WTC11 (cell line): ENCODE measurements around the gene MRTFA. TPM values are rescaled to one million over a fixed set of nuclear protein-coding genes. Genes with fewer than 3 reads are reported as not detected.

Experiments
- ATAC-seq: fragments of 200-7000 bp; cut with Tn5 transposase; 2 replicates; pipeline ENCODE4 v1.10.0; 2021; ENCODE audit warnings: mild to moderate bottlenecking, moderate library complexity
- CTCF ChIA-PET: fragments of 300-600 bp; sonication (Branson Sonifier 250); formaldehyde crosslinking; loops from one replicate; lab custom pipeline; 2021; ENCODE audit warnings: antibody characterized with exemption; lab: Charles Lee
- POLR2A ChIA-PET: fragments of 350-600 bp; sonication (Branson Sonifier 250); formaldehyde crosslinking; loops from one replicate; lab custom pipeline; 2021; ENCODE audit warnings: antibody characterized with exemption; lab: Charles Lee
- DNase-seq: peaks from one replicate; pipeline ENCODE4 v3.0.0; 2021; ENCODE audit warnings: low spot score
- H3K27ac Mint-ChIP-seq: 2 replicates; pipeline ENCODE4 v1.8.0; 2021; ENCODE audit warnings: mixed read lengths
- H3K27me3 Mint-ChIP-seq: 2 replicates; pipeline ENCODE4 v1.8.0; 2021; ENCODE audit warnings: low read depth, mild to moderate bottlenecking, moderate library complexity, mixed read lengths
- H3K36me3 Mint-ChIP-seq: 2 replicates; pipeline ENCODE4 v1.8.0; 2021; ENCODE audit warnings: mixed read lengths
- H3K4me1 Mint-ChIP-seq: 2 replicates; pipeline ENCODE4 v1.8.0; 2022; ENCODE audit warnings: mixed read lengths
- H3K4me3 Mint-ChIP-seq: 2 replicates; pipeline ENCODE4 v1.8.0; 2021; ENCODE audit warnings: mild to moderate bottlenecking, moderate library complexity, mixed read lengths
- H3K9me3 Mint-ChIP-seq: 2 replicates; pipeline ENCODE4 v1.8.0; 2021; ENCODE audit warnings: mixed read lengths
- CBFB ChIP-seq: sonication (generic); formaldehyde crosslinking; IDR thresholded peaks from 2 replicates; pipeline ENCODE4 v1.8.1; 2022; ENCODE audit warnings: mild to moderate bottlenecking, low read depth, missing genetic modification reagents
- CREM ChIP-seq: sonication (generic); formaldehyde crosslinking; IDR thresholded peaks from 2 replicates; pipeline ENCODE4 v1.8.1; 2022; ENCODE audit warnings: mild to moderate bottlenecking, missing genetic modification reagents, moderate library complexity
- FOXP1 ChIP-seq: sonication (generic); formaldehyde crosslinking; IDR thresholded peaks from 2 replicates; pipeline ENCODE4 v1.8.0; 2022; ENCODE audit warnings: missing genetic modification reagents, mild to moderate bottlenecking, moderate library complexity, borderline replicate concordance
- GTF2I ChIP-seq: fragments of 250-450 bp; sonication (Bioruptor Pico); conservative IDR thresholded peaks from 2 replicates; pipeline ENCODE4 v1.4.0; 2021; ENCODE audit warnings: mild to moderate bottlenecking
- HMGA2 ChIP-seq: fragments of 250-450 bp; sonication (Bioruptor Pico); IDR thresholded peaks from 2 replicates; pipeline ENCODE4 v1.4.0; 2021; ENCODE audit warnings: mild to moderate bottlenecking, moderate library complexity
- IRF2 ChIP-seq: sonication (generic); formaldehyde crosslinking; IDR thresholded peaks from 2 replicates; pipeline ENCODE4 v1.8.0; 2022; ENCODE audit warnings: low read depth, missing genetic modification reagents, borderline replicate concordance
- MYBL2 ChIP-seq: sonication (generic); formaldehyde crosslinking; IDR thresholded peaks from 2 replicates; pipeline ENCODE4 v1.8.1; 2023; ENCODE audit warnings: mild to moderate bottlenecking, moderate library complexity, missing genetic modification reagents
- NR1H2 ChIP-seq: sonication (generic); formaldehyde crosslinking; IDR thresholded peaks from 2 replicates; pipeline ENCODE4 v1.9.0; 2021; ENCODE audit warnings: mild to moderate bottlenecking, moderate library complexity, missing genetic modification reagents
- ZNF121 ChIP-seq: sonication (generic); formaldehyde crosslinking; IDR thresholded peaks from 2 replicates; pipeline ENCODE4 v1.8.0; 2023; ENCODE audit warnings: missing genetic modification reagents
- ZNF219 ChIP-seq: sonication (generic); formaldehyde crosslinking; IDR thresholded peaks from 2 replicates; pipeline ENCODE4 v1.8.0; 2023; ENCODE audit warnings: missing genetic modification reagents, mild to moderate bottlenecking, borderline replicate concordance
- ZNF317 ChIP-seq: sonication (generic); formaldehyde crosslinking; IDR thresholded peaks from 2 replicates; pipeline ENCODE4 v1.8.1; 2023; ENCODE audit warnings: low read depth, mild to moderate bottlenecking, moderate library complexity, missing genetic modification reagents, borderline replicate concordance
- total RNA-seq: library from RNA; stranded (reverse); gene quantifications from 3 replicates; pipeline ENCODE4 v1.2.3, GENCODE V29; 2021
- TF ChIP-seq, protein P1 (sequence below): sonication (generic); formaldehyde crosslinking; IDR thresholded peaks from 2 replicates; pipeline ENCODE4 v1.8.1; 2023; ENCODE audit warnings: mild to moderate bottlenecking, moderate library complexity, missing genetic modification reagents
- TF ChIP-seq, protein P2 (sequence below): fragments of 250-450 bp; sonication (Bioruptor Pico); conservative IDR thresholded peaks from 2 replicates; pipeline ENCODE4 v1.9.0; 2021; ENCODE audit warnings: mild to moderate bottlenecking
- TF ChIP-seq, protein P3 (sequence below): sonication (generic); formaldehyde crosslinking; IDR thresholded peaks from 2 replicates; pipeline ENCODE4 v1.8.0; 2022; ENCODE audit warnings: mild to moderate bottlenecking, missing genetic modification reagents
- TF ChIP-seq, protein P4 (sequence below): sonication (generic); formaldehyde crosslinking; IDR thresholded peaks from 2 replicates; pipeline ENCODE4 v1.8.1; 2023; ENCODE audit warnings: mild to moderate bottlenecking, missing genetic modification reagents, borderline replicate concordance
- TF ChIP-seq, protein P5 (sequence below): fragments of 200-600 bp; IDR thresholded peaks from 2 replicates; pipeline ENCODE4 v1.8.0; 2022; ENCODE audit warnings: antibody characterized with exemption
- TF ChIP-seq, protein P6 (sequence below): sonication (generic); formaldehyde crosslinking; IDR thresholded peaks from 2 replicates; pipeline ENCODE4 v1.8.0; 2022; ENCODE audit warnings: missing genetic modification reagents
- TF ChIP-seq, protein P7 (sequence below): fragments of 250-450 bp; sonication (Bioruptor Pico); IDR thresholded peaks from 2 replicates; pipeline ENCODE4 v2.1.2; 2022; ENCODE audit warnings: mild to moderate bottlenecking, moderate library complexity

The MRTFA gene
- total RNA-seq, 1 experiment from 2014 or later: 48.4 TPM

DNA sequence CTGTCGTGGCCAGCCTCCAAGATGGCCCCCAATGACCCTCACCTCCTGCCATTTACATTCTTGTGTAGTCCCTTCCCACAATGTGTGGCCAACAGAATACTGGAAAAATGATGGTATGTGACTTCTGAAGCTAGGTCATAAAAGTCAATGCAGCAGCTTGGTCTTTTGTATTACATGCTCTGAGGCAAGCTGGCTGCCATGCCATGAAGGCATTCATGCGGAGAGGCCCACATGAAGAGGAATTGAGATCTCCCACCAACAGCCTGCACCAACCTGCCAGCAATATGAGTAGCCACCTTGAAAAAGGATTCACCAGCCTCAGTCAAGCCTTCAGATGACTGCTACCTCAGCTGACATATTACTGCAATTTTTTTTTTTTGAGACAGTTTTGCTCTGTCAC lies 4.6 kb downstream of the MRTFA start:
- no peaks in the 10 kb centered on the region for H3K27me3 Mint-ChIP-seq
- ChIA-PET POLR2A (interaction anchor here (1.0 kb wide), 1 partner anchor 102 kb away, joined by 4 read pairs; no protein-coding TSS in a partner anchor), CTCF (interaction anchor here (0.6 kb wide), 1 partner anchor 125 kb away, joined by 3 read pairs; no protein-coding TSS in a partner anchor)
- no peaks in the 10 kb centered on the region for H3K9me3 Mint-ChIP-seq
- H3K36me3 Mint-ChIP-seq: no peaks in the 10 kb centered on the region
- H3K4me3 Mint-ChIP-seq: no peak overlapping the region
- DNase-seq: no peak
- H3K4me1 Mint-ChIP-seq: peaks cover 33% of the 10 kb centered on the region
- H3K27ac Mint-ChIP-seq: peak overlapping the region; percentile 22; the same call in 1 of the 2 replicates
- ATAC-seq: no peak
- TF ChIP-seq, protein P1, sequence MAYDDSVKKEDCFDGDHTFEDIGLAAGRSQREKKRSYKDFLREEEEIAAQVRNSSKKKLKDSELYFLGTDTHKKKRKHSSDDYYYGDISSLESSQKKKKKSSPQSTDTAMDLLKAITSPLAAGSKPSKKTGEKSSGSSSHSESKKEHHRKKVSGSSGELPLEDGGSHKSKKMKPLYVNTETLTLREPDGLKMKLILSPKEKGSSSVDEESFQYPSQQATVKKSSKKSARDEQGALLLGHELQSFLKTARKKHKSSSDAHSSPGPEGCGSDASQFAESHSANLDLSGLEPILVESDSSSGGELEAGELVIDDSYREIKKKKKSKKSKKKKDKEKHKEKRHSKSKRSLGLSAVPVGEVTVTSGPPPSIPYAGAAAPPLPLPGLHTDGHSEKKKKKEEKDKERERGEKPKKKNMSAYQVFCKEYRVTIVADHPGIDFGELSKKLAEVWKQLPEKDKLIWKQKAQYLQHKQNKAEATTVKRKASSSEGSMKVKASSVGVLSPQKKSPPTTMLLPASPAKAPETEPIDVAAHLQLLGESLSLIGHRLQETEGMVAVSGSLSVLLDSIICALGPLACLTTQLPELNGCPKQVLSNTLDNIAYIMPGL (CRISPR knock-in tag): no peak
- TF ChIP-seq ZNF317: no peak
- TF ChIP-seq, protein P2, sequence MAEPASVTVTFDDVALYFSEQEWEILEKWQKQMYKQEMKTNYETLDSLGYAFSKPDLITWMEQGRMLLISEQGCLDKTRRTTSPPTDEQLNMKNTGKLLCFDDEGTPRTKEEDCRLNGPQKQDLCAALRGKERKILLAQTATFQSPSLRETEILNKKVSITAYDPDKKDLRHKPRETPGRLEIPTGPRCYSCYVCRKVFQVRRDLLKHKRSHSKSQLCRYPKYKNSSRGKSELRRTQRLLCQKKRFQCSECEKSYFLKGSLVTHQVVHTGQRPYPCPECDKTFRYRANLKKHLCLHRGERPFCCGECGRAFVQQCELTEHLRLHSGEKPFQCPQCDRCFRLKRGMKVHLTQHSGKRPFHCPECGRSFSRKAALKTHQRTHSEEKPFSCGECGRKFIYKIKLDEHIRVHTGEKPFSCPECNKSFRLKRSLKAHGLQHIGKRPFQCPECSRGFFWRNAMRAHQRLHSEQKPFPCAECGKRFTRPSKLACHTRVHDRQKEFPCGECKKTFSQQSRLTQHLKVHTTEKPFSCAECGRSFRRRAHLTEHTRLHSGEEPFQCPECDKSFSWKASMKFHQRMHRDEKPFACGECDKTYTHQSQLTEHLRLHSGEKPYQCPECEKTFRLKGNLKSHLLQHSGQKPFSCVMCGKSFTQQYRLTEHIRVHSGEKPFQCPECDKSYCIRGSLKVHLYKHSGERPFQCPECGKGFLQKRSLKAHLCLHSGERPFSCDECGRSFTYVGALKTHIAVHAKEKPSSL (CRISPR knock-in tag): no peak
- TF ChIP-seq ZNF219 (CRISPR knock-in tag): no peak
- TF ChIP-seq, protein P3, sequence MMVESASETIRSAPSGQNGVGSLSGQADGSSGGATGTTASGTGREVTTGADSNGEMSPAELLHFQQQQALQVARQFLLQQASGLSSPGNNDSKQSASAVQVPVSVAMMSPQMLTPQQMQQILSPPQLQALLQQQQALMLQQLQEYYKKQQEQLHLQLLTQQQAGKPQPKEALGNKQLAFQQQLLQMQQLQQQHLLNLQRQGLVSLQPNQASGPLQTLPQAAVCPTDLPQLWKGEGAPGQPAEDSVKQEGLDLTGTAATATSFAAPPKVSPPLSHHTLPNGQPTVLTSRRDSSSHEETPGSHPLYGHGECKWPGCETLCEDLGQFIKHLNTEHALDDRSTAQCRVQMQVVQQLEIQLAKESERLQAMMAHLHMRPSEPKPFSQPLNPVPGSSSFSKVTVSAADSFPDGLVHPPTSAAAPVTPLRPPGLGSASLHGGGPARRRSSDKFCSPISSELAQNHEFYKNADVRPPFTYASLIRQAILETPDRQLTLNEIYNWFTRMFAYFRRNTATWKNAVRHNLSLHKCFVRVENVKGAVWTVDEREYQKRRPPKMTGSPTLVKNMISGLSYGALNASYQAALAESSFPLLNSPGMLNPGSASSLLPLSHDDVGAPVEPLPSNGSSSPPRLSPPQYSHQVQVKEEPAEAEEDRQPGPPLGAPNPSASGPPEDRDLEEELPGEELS: no peak
- TF ChIP-seq HMGA2: no peak
- no peak for TF ChIP-seq FOXP1 (CRISPR knock-in tag)
- no peak for TF ChIP-seq GTF2I (CRISPR knock-in tag)
- no peak for TF ChIP-seq CREM (CRISPR knock-in tag)
- TF ChIP-seq, protein P4, sequence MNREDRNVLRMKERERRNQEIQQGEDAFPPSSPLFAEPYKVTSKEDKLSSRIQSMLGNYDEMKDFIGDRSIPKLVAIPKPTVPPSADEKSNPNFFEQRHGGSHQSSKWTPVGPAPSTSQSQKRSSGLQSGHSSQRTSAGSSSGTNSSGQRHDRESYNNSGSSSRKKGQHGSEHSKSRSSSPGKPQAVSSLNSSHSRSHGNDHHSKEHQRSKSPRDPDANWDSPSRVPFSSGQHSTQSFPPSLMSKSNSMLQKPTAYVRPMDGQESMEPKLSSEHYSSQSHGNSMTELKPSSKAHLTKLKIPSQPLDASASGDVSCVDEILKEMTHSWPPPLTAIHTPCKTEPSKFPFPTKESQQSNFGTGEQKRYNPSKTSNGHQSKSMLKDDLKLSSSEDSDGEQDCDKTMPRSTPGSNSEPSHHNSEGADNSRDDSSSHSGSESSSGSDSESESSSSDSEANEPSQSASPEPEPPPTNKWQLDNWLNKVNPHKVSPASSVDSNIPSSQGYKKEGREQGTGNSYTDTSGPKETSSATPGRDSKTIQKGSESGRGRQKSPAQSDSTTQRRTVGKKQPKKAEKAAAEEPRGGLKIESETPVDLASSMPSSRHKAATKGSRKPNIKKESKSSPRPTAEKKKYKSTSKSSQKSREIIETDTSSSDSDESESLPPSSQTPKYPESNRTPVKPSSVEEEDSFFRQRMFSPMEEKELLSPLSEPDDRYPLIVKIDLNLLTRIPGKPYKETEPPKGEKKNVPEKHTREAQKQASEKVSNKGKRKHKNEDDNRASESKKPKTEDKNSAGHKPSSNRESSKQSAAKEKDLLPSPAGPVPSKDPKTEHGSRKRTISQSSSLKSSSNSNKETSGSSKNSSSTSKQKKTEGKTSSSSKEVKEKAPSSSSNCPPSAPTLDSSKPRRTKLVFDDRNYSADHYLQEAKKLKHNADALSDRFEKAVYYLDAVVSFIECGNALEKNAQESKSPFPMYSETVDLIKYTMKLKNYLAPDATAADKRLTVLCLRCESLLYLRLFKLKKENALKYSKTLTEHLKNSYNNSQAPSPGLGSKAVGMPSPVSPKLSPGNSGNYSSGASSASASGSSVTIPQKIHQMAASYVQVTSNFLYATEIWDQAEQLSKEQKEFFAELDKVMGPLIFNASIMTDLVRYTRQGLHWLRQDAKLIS: no peak
- TF ChIP-seq CBFB: no peak
- no peak for TF ChIP-seq MYBL2
- no peak for TF ChIP-seq NR1H2 (CRISPR knock-in tag)
- no peak for TF ChIP-seq ZNF121
- TF ChIP-seq, protein P5, sequence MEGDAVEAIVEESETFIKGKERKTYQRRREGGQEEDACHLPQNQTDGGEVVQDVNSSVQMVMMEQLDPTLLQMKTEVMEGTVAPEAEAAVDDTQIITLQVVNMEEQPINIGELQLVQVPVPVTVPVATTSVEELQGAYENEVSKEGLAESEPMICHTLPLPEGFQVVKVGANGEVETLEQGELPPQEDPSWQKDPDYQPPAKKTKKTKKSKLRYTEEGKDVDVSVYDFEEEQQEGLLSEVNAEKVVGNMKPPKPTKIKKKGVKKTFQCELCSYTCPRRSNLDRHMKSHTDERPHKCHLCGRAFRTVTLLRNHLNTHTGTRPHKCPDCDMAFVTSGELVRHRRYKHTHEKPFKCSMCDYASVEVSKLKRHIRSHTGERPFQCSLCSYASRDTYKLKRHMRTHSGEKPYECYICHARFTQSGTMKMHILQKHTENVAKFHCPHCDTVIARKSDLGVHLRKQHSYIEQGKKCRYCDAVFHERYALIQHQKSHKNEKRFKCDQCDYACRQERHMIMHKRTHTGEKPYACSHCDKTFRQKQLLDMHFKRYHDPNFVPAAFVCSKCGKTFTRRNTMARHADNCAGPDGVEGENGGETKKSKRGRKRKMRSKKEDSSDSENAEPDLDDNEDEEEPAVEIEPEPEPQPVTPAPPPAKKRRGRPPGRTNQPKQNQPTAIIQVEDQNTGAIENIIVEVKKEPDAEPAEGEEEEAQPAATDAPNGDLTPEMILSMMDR: no peak
- TF ChIP-seq IRF2: no peak
- TF ChIP-seq, protein P6, sequence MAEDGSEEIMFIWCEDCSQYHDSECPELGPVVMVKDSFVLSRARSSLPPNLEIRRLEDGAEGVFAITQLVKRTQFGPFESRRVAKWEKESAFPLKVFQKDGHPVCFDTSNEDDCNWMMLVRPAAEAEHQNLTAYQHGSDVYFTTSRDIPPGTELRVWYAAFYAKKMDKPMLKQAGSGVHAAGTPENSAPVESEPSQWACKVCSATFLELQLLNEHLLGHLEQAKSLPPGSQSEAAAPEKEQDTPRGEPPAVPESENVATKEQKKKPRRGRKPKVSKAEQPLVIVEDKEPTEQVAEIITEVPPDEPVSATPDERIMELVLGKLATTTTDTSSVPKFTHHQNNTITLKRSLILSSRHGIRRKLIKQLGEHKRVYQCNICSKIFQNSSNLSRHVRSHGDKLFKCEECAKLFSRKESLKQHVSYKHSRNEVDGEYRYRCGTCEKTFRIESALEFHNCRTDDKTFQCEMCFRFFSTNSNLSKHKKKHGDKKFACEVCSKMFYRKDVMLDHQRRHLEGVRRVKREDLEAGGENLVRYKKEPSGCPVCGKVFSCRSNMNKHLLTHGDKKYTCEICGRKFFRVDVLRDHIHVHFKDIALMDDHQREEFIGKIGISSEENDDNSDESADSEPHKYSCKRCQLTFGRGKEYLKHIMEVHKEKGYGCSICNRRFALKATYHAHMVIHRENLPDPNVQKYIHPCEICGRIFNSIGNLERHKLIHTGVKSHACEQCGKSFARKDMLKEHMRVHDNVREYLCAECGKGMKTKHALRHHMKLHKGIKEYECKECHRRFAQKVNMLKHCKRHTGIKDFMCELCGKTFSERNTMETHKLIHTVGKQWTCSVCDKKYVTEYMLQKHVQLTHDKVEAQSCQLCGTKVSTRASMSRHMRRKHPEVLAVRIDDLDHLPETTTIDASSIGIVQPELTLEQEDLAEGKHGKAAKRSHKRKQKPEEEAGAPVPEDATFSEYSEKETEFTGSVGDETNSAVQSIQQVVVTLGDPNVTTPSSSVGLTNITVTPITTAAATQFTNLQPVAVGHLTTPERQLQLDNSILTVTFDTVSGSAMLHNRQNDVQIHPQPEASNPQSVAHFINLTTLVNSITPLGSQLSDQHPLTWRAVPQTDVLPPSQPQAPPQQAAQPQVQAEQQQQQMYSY (CRISPR knock-in tag): no peak
- TF ChIP-seq, protein P7, sequence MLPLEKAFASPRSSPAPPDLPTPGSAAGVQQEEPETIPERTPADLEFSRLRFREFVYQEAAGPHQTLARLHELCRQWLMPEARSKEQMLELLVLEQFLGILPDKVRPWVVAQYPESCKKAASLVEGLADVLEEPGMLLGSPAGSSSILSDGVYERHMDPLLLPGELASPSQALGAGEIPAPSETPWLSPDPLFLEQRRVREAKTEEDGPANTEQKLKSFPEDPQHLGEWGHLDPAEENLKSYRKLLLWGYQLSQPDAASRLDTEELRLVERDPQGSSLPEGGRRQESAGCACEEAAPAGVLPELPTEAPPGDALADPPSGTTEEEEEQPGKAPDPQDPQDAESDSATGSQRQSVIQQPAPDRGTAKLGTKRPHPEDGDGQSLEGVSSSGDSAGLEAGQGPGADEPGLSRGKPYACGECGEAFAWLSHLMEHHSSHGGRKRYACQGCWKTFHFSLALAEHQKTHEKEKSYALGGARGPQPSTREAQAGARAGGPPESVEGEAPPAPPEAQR: no peak
